ENCODE results near the gene CHAMP1.

The CHAMP1 gene

GRCh38 chr13:114320065-114320464 is 5.8 kb downstream of the CHAMP1 start:
- Histone ChIP-seq H3K4me1 (ENCODE audit: control insufficient read depth, insufficient read depth, low read depth, low read length) (peaks cover 13% of the 10 kb centered on the region), H3K36me3 (ENCODE audit: control insufficient read depth in 1 of 2, insufficient read depth in 2 of 2, low read depth in 1 of 2, low read length in 2 of 2) (peaks cover 14 to 46% of the 10 kb centered on the region in 2 experiments), H3K23ac (ENCODE audit: low read length in 2 of 2) (no peak overlapping the region), H2AFZ (ENCODE audit: low read depth, low read length) (no peak overlapping the region), H2AK5ac (ENCODE audit: low read length, severe bottlenecking) (peak overlapping the region; percentile 72), H3K4me3 (ENCODE audit: insufficient read depth in 1 of 2, low read depth in 1 of 2, low read length in 2 of 2) (no peak overlapping the region), H3K27ac (ENCODE audit: low read length, poor library complexity, severe bottlenecking) (peak overlapping the region; percentile 18), H3K14ac (ENCODE audit: low read length in 2 of 2) (no peak overlapping the region), H3K27me3 (ENCODE audit: control insufficient read depth in 1 of 2, insufficient read depth in 1 of 2, low read length in 2 of 2) (no peaks in the 10 kb centered on the region), H2BK15ac (ENCODE audit: low read depth, poor library complexity, severe bottlenecking) (no peak overlapping the region), H2BK5ac (ENCODE audit: low read depth, low read length, poor library complexity, severe bottlenecking) (no peak overlapping the region), H3K4me2 (ENCODE audit: low read length, poor library complexity, severe bottlenecking) (no peak overlapping the region), H3K79me1 (replicated peaks; ENCODE audit: low read length, poor library complexity, severe bottlenecking) (peaks cover 23% of the 10 kb centered on the region), H3K9ac (ENCODE audit: low read length) (no peak overlapping the region), H3K4ac (ENCODE audit: low read depth in 1 of 2, low read length in 2 of 2) (peak overlapping the region in 1 of 2 experiments; percentile 27), H3K18ac (ENCODE audit: low read depth in 1 of 2, low read length in 2 of 2) (peak overlapping the region; percentile 37 to 64), H2BK12ac (ENCODE audit: low read length in 2 of 2) (no peak overlapping the region), H3K9me3 (ENCODE audit: control insufficient read depth, low read length) (no peaks in the 10 kb centered on the region), H2BK120ac (ENCODE audit: low read depth, low read length) (no peak overlapping the region), H4K8ac (ENCODE audit: low read length) (no peak overlapping the region), H4K91ac (ENCODE audit: low read length) (no peak overlapping the region)
- DNase-seq = no peak

GRCh38 chr13:114321256-114321655 is 7.0 kb downstream of the CHAMP1 start:
- Histone ChIP-seq H4K91ac (ENCODE audit: low read length) (no peak overlapping the region), H3K27me3 (ENCODE audit: control insufficient read depth in 1 of 2, insufficient read depth in 1 of 2, low read length in 2 of 2) (no peaks in the 10 kb centered on the region), H2BK15ac (ENCODE audit: low read depth, poor library complexity, severe bottlenecking) (no peak overlapping the region), H2AK5ac (ENCODE audit: low read length, severe bottlenecking) (no peak overlapping the region), H3K18ac (ENCODE audit: low read depth in 1 of 2, low read length in 2 of 2) (no peak overlapping the region), H3K9ac (ENCODE audit: low read length) (no peak overlapping the region), H2AFZ (ENCODE audit: low read depth, low read length) (no peak overlapping the region), H2BK5ac (ENCODE audit: low read depth, low read length, poor library complexity, severe bottlenecking) (no peak overlapping the region), H2BK120ac (ENCODE audit: low read depth, low read length) (no peak overlapping the region), H3K9me3 (ENCODE audit: control insufficient read depth, low read length) (no peaks in the 10 kb centered on the region), H3K79me1 (replicated peaks; ENCODE audit: low read length, poor library complexity, severe bottlenecking) (peaks cover 25% of the 10 kb centered on the region), H3K4ac (ENCODE audit: low read depth in 1 of 2, low read length in 2 of 2) (no peak overlapping the region), H3K4me2 (ENCODE audit: low read length, poor library complexity, severe bottlenecking) (no peak overlapping the region), H3K4me3 (ENCODE audit: insufficient read depth in 1 of 2, low read depth in 1 of 2, low read length in 2 of 2) (no peak overlapping the region), H3K14ac (ENCODE audit: low read length in 2 of 2) (no peak overlapping the region), H3K36me3 (ENCODE audit: control insufficient read depth in 1 of 2, insufficient read depth in 2 of 2, low read depth in 1 of 2, low read length in 2 of 2) (peaks cover 17 to 58% of the 10 kb centered on the region in 2 experiments), H3K4me1 (ENCODE audit: control insufficient read depth, insufficient read depth, low read depth, low read length) (peaks cover 9% of the 10 kb centered on the region), H4K8ac (ENCODE audit: low read length) (no peak overlapping the region), H3K23ac (ENCODE audit: low read length in 2 of 2) (no peak overlapping the region), H2BK12ac (ENCODE audit: low read length in 2 of 2) (no peak overlapping the region), H3K27ac (ENCODE audit: low read length, poor library complexity, severe bottlenecking) (no peak overlapping the region)
- over 99% methylated on average over 3 of the region's 3 CpGs for WGBS
- no peak for DNase-seq

DNA sequence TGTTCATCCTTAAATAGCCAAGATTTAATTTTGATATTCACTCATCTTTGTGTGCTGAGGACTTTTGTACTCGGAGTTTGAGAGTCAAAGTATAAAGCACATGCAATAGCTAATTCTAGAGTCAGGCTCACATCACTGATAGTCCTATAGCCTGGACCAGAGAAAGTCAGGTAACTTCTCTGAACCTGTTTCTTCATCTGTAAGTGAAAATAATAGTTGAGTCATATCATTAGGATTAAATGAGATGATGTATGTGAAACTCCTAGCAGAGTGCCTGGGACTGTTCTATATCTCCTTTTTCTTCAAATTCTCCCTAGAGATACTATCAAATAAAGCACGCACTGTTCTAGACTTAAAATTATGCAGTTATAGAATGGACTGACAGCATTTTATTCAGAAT is 9.0 kb downstream of the CHAMP1 start:
- H2AK5ac ChIP-seq (ENCODE audit: low read length, severe bottlenecking) = no peak overlapping the region
- no peak overlapping the region for H3K4me3 ChIP-seq (ENCODE audit: insufficient read depth in 1 of 2, low read depth in 1 of 2, low read length in 2 of 2)
- no peak overlapping the region for H2BK120ac ChIP-seq (ENCODE audit: low read depth, low read length)
- no peak overlapping the region for H3K14ac ChIP-seq (ENCODE audit: low read length in 2 of 2)
- H3K27me3 ChIP-seq (ENCODE audit: control insufficient read depth in 1 of 2, insufficient read depth in 1 of 2, low read length in 2 of 2) = no peaks in the 10 kb centered on the region
- whole genome bisulfite sequencing = 100% methylated on average over 1 of the region's 2 CpGs
- no peak overlapping the region for H3K4me2 ChIP-seq (ENCODE audit: low read length, poor library complexity, severe bottlenecking)
- peaks cover 23 to 67% of the 10 kb centered on the region in 2 experiments for H3K36me3 ChIP-seq (ENCODE audit: control insufficient read depth in 1 of 2, insufficient read depth in 2 of 2, low read depth in 1 of 2, low read length in 2 of 2)
- H2AFZ ChIP-seq (ENCODE audit: low read depth, low read length) = no peak overlapping the region
- H4K91ac ChIP-seq (ENCODE audit: low read length) = no peak overlapping the region
- no peak overlapping the region for H2BK12ac ChIP-seq (ENCODE audit: low read length in 2 of 2)
- no peak overlapping the region for H3K4ac ChIP-seq (ENCODE audit: low read depth in 1 of 2, low read length in 2 of 2)
- no peak overlapping the region for H3K23ac ChIP-seq (ENCODE audit: low read length in 2 of 2)
- H3K79me1 ChIP-seq (replicated peaks; ENCODE audit: low read length, poor library complexity, severe bottlenecking) = peaks cover 26% of the 10 kb centered on the region
- H3K4me1 ChIP-seq (ENCODE audit: control insufficient read depth, insufficient read depth, low read depth, low read length) = peaks cover 6% of the 10 kb centered on the region
- no peak overlapping the region for H2BK15ac ChIP-seq (ENCODE audit: low read depth, poor library complexity, severe bottlenecking)
- H3K9ac ChIP-seq (ENCODE audit: low read length) = no peak overlapping the region
- DNase-seq = no peak
- H2BK5ac ChIP-seq (ENCODE audit: low read depth, low read length, poor library complexity, severe bottlenecking) = no peak overlapping the region
- no peak overlapping the region for H3K18ac ChIP-seq (ENCODE audit: low read depth in 1 of 2, low read length in 2 of 2)
- H3K9me3 ChIP-seq (ENCODE audit: control insufficient read depth, low read length) = no peaks in the 10 kb centered on the region
- no peak overlapping the region for H3K27ac ChIP-seq (ENCODE audit: low read length, poor library complexity, severe bottlenecking)
- H4K8ac ChIP-seq (ENCODE audit: low read length) = no peak overlapping the region

DNA sequence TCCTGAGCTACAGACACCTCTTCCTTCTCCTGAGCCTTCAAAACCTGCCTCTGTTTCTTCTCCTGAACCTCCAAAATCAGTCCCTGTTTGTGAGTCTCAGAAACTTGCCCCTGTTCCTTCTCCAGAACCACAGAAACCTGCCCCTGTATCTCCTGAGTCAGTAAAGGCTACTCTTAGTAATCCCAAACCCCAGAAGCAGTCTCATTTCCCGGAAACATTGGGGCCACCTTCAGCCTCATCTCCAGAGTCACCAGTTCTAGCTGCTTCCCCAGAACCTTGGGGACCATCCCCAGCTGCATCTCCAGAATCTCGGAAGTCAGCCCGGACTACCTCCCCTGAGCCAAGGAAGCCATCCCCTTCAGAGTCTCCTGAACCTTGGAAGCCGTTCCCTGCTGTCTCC is 10.0 kb downstream of the CHAMP1 start:
- no peak overlapping the region for H3K4me2 ChIP-seq (ENCODE audit: low read length, poor library complexity, severe bottlenecking)
- H3K4me3 ChIP-seq (ENCODE audit: insufficient read depth in 1 of 2, low read depth in 1 of 2, low read length in 2 of 2) = no peak overlapping the region
- peaks cover 28% of the 10 kb centered on the region for H3K79me1 ChIP-seq (replicated peaks; ENCODE audit: low read length, poor library complexity, severe bottlenecking)
- no peak overlapping the region for H2AK5ac ChIP-seq (ENCODE audit: low read length, severe bottlenecking)
- no peaks in the 10 kb centered on the region for H3K27me3 ChIP-seq (ENCODE audit: control insufficient read depth in 1 of 2, insufficient read depth in 1 of 2, low read length in 2 of 2)
- DNase-seq = no peak
- 78% methylated on average over 4 of the region's 4 CpGs for WGBS
- no peak overlapping the region for H2BK12ac ChIP-seq (ENCODE audit: low read length in 2 of 2)
- no peaks in the 10 kb centered on the region for H3K9me3 ChIP-seq (ENCODE audit: control insufficient read depth, low read length)
- H3K27ac ChIP-seq (ENCODE audit: low read length, poor library complexity, severe bottlenecking) = no peak overlapping the region
- H2BK5ac ChIP-seq (ENCODE audit: low read depth, low read length, poor library complexity, severe bottlenecking) = no peak overlapping the region
- no peak overlapping the region for H4K91ac ChIP-seq (ENCODE audit: low read length)
- H2AFZ ChIP-seq (ENCODE audit: low read depth, low read length) = no peak overlapping the region
- H3K18ac ChIP-seq (ENCODE audit: low read depth in 1 of 2, low read length in 2 of 2) = no peak overlapping the region
- H3K23ac ChIP-seq (ENCODE audit: low read length in 2 of 2) = no peak overlapping the region
- peaks cover 23 to 72% of the 10 kb centered on the region in 2 experiments for H3K36me3 ChIP-seq (ENCODE audit: control insufficient read depth in 1 of 2, insufficient read depth in 2 of 2, low read depth in 1 of 2, low read length in 2 of 2)
- peaks cover 5% of the 10 kb centered on the region for H3K4me1 ChIP-seq (ENCODE audit: control insufficient read depth, insufficient read depth, low read depth, low read length)
- H3K4ac ChIP-seq (ENCODE audit: low read depth in 1 of 2, low read length in 2 of 2) = no peak overlapping the region
- H2BK120ac ChIP-seq (ENCODE audit: low read depth, low read length) = no peak overlapping the region
- H3K9ac ChIP-seq (ENCODE audit: low read length) = no peak overlapping the region
- H4K8ac ChIP-seq (ENCODE audit: low read length) = no peak overlapping the region
- no peak overlapping the region for H3K14ac ChIP-seq (ENCODE audit: low read length in 2 of 2)
- H2BK15ac ChIP-seq (ENCODE audit: low read depth, poor library complexity, severe bottlenecking) = no peak overlapping the region

Measured in mesenchymal stem cell (in vitro differentiated cells and primary cell).